ENCODE results near the gene COG6.

The COG6 gene

GRCh38 chr13:39770221-39771090 is 115.0 kb downstream of the COG6 start:
- DNase-seq (ENCODE audit: low spot score), result no peak

- no peak for DNase-seq (ENCODE audit: low spot score)
These were observed 118.4 kb downstream of the COG6 start for GRCh38 chr13:39773833-39774232.

- DNase-seq (ENCODE audit: low spot score), result peak; percentile 75
These were observed 121.0 kb downstream of the COG6 start for GRCh38 chr13:39776439-39776838.

- no peak for DNase-seq (ENCODE audit: low spot score)
These were observed 121.6 kb downstream of the COG6 start for GRCh38 chr13:39777021-39777420.

GRCh38 chr13:39777527-39778061 is 122.1 kb downstream of the COG6 start:
- DNase-seq (ENCODE audit: low spot score), result peak; percentile 80

DNA sequence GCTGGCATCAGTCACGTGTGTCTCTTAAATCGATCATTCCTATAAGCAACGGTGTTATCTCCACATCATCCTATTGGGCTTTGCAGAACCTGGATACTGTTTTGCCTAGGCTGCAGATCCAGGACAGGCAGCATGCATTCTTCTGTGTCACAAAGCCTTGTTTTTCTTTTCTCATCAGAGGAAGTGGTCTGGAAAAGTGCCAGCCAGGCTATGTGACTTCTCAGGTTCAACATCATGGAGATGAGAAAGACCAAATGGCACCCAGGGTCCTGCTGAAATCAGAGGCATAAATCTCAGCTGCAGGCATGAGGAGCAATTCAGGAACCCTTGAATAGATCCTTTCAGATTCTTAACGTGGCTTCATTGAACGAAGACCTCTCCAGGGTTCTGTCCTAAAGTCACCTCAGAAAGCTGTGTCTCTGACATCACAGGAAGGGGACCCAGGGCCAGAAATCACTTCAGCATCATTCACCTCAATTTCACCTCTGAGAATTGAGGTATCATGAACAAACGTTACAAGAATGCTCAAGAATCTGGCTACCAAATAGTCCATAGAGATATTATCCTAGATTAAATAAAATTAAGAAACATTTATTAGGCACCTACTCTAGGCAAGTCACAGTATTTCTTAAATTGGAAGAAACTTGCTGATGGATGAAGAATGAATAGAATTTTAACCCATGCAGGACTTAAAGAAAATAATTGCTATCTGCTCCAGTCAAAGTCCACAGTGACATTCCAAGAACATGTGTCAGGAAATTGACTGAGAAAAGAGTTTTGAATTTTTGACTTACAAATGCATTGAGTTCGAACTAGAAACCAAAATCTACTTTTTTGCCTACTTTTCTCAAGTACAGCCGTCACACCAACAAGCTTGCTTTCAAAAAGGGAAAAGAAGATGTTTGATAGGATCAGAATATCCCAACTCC is 124.1 kb downstream of the COG6 start:
- DNase-seq (ENCODE audit: low spot score), result no peak

DNA sequence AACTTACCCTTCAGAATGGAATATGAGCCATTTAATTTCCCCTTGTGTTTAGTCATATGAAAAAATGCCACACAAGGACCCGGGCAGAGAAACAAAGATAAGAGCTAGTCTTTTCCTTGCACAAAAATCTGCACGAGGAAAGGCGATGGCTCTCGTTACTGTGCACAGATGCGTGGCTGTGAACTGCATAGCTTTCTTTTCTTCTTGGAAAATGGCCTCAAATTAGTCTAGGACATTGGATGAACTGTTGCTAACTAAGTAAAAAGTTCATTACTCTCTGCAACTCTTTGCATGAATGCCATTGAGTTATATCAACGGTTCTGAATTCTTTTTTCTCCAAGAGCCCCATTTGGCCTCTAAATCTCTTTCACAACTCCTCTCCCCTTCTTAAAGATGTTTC is 125.2 kb downstream of the COG6 start:
- no peak for DNase-seq (ENCODE audit: low spot score)

DNA sequence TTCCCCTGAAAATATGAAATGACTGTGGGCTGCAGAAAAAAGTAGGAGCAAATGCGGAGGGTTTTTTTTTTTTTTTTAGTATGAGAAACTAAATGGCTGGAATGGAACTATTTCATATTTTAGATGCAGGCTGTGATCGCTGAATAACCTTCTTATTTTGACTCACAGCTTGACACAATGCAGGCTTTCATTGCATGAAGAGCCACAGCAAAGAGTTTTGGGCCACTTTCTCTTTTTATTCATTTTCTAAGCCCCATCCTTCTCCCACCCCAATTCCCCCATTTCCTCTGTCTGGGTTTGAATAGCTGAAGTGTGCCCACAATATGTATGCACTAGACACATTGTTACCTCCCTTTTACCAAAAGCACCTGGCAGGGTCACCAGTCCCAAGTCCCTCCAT is 125.9 kb downstream of the COG6 start:
- DNase-seq (ENCODE audit: low spot score), result no peak

DNA sequence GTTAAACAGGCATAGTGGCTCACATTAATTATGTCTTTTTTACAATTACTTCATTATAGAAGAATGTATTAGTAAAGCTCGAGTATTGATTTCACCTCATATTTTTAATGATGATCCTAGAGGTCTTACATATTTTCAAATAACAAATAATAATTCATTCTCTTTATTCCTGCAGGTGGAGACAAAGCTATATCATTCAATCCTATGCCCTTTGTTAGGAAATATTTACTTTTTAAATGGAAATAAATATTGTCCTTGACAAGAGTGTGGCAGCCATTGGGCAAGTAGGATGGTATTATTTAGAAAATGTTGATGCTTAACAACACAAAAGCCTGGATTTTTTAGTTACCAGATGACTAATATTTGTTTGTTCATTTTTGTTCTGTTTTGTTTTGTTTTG is 127.6 kb downstream of the COG6 start:
- DNase-seq (ENCODE audit: low spot score), result no peak

GRCh38 chr13:39784347-39784746 is 128.9 kb downstream of the COG6 start:
- DNase-seq (ENCODE audit: low spot score), result peak; percentile 19

GRCh38 chr13:39786091-39786490 is 130.6 kb downstream of the COG6 start:
- DNase-seq (ENCODE audit: low spot score), result no peak

- DNase-seq (ENCODE audit: low spot score), result no peak
These were observed 131.6 kb downstream of the COG6 start for GRCh38 chr13:39787086-39787487.

DNA sequence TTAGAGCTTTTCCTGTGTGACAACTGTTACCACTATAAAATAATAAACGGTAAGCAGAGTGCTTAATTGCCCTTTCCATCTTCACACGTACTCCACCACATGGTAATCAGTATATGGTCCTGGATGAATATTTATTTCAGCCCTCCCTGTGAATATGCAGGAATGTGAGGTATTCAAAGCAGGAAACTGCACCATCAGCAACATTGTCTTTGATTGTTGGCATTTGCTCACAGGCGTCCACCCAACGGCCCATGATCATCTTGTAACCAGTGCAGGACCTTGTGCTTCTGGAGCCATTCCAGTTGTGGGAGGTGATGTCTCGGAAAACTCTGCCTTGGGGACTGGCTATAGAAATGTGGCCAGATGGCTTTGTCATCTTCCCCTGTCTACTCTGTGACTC is 132.6 kb downstream of the COG6 start:
- DNase-seq (ENCODE audit: low spot score), result no peak

GRCh38 chr13:39789451-39789850 is 134.0 kb downstream of the COG6 start:
- no peak for DNase-seq (ENCODE audit: low spot score)
